Muscle layer of duodenum (tissue), 2 donors: Measurements from ENCODE around the gene TBC1D17.

Experiments
- H3K27ac ChIP-seq: one replicate; pipeline ENCODE4 v1.7.0; 2013; ENCODE audit warnings: mild to moderate bottlenecking, low read length
- H3K27me3 ChIP-seq: one replicate; pipeline ENCODE4 v1.7.0; 2013; ENCODE audit warnings: low read depth, mild to moderate bottlenecking, control low read depth, low read length
- H3K36me3 ChIP-seq, 2 donors: one replicate each; pipeline ENCODE4 v1.7.0; 2013; ENCODE audit warnings: low read length in 2 of 2, control low read depth in 1 of 2, mild to moderate bottlenecking in 1 of 2; ENCODE audit not compliant: insufficient read depth in 2 of 2, control insufficient read depth in 1 of 2
- H3K4me1 ChIP-seq, 2 donors: one replicate each; pipeline ENCODE4 v1.7.0; 2013; ENCODE audit warnings: low read length in 2 of 2, mild to moderate bottlenecking in 2 of 2, control low read depth in 1 of 2, moderate library complexity in 1 of 2; ENCODE audit not compliant: insufficient read depth in 2 of 2, control insufficient read depth in 1 of 2
- H3K4me3 ChIP-seq, 2 donors: one replicate each; pipeline ENCODE4 v1.7.0; 2013; ENCODE audit warnings: low read length in 2 of 2, low read depth in 1 of 2, mild to moderate bottlenecking in 1 of 2
- H3K9me3 ChIP-seq, 2 donors: one replicate each; pipeline ENCODE4 v1.7.0; 2013; ENCODE audit warnings: low read length in 2 of 2, control low read depth in 1 of 2, mild to moderate bottlenecking in 1 of 2; ENCODE audit not compliant: control insufficient read depth in 1 of 2
- donor health status: healthy.

The TBC1D17 gene

GRCh38 chr19:49863254-49863934, 14.1 kb upstream of the TBC1D17 start:
- Histone ChIP-seq H3K36me3 (peaks cover 18 to 46% of the 10 kb centered on the region in 2 donors), H3K4me3 (no peak overlapping the region), H3K4me1 (peaks cover 0 to 21% of the 10 kb centered on the region in 2 donors)

GRCh38 chr19:49863935-49864320, 13.6 kb upstream of the TBC1D17 start:
- Histone ChIP-seq H3K27me3 (no peaks in the 10 kb centered on the region), H3K4me3 (no peak overlapping the region), H3K36me3 (peaks cover 18 to 41% of the 10 kb centered on the region in 2 donors), H3K9me3 (no peaks in the 10 kb centered on the region), H3K27ac (no peak overlapping the region), H3K4me1 (peaks cover 0 to 22% of the 10 kb centered on the region in 2 donors)

More at GRCh38 chr19:49863254-49863934, 14.1 kb upstream of the TBC1D17 start:
- H3K27me3 ChIP-seq, result no peaks in the 10 kb centered on the region
- H3K9me3 ChIP-seq, result no peaks in the 10 kb centered on the region
- no peak overlapping the region for H3K27ac ChIP-seq

- no peaks in the 10 kb centered on the region for H3K9me3 ChIP-seq
- no peaks in the 10 kb centered on the region for H3K27me3 ChIP-seq
- H3K27ac ChIP-seq, result no peak overlapping the region
Measured at GRCh38 chr19:49864890-49865289, 12.6 kb upstream of the TBC1D17 start.

GRCh38 chr19:49866933-49867782, 10.3 kb upstream of the TBC1D17 start, which contains the start of gene PNKP:
TSS of gene PNKP (minus strand) at chr19:49867576. CDS start at chr19:49867204, 372 bp downstream.
- Histone ChIP-seq H3K4me1 (peaks cover 6 to 37% of the 10 kb centered on the region in 2 donors), H3K27ac (peak within 1 kb of the TSS; percentile 91), H3K27me3 (no peaks in the 10 kb centered on the region), H3K36me3 (peaks cover 13% of the 10 kb centered on the region in 2 donors), H3K4me3 (peak within 1 kb of the TSS; percentile 76 to 82), H3K9me3 (no peaks in the 10 kb centered on the region)

More at GRCh38 chr19:49864890-49865289, 12.6 kb upstream of the TBC1D17 start:
- no peak overlapping the region for H3K4me3 ChIP-seq
- H3K36me3 ChIP-seq, result peaks cover 18 to 34% of the 10 kb centered on the region in 2 donors
- peaks cover 0 to 26% of the 10 kb centered on the region in 2 donors for H3K4me1 ChIP-seq

GRCh38 chr19:49869009-49869483, 8.5 kb upstream of the TBC1D17 start:
- H3K36me3 ChIP-seq, result peaks cover 3 to 11% of the 10 kb centered on the region in 2 donors
- peaks cover 6 to 37% of the 10 kb centered on the region in 2 donors for H3K4me1 ChIP-seq
- peak overlapping the region; percentile 55 to 64 for H3K4me3 ChIP-seq

GRCh38 chr19:49869484-49870308, 7.8 kb upstream of the TBC1D17 start:
- peaks cover 0 to 9% of the 10 kb centered on the region in 2 donors for H3K36me3 ChIP-seq
- peak overlapping the region; percentile 75 for H3K27ac ChIP-seq
- H3K27me3 ChIP-seq, result no peaks in the 10 kb centered on the region
- H3K9me3 ChIP-seq, result no peaks in the 10 kb centered on the region
- H3K4me1 ChIP-seq, result peaks cover 6 to 41% of the 10 kb centered on the region in 2 donors
- H3K4me3 ChIP-seq, result peak overlapping the region; percentile 55 to 64

More at GRCh38 chr19:49869009-49869483, 8.5 kb upstream of the TBC1D17 start:
- H3K9me3 ChIP-seq, result no peaks in the 10 kb centered on the region
- no peaks in the 10 kb centered on the region for H3K27me3 ChIP-seq
- peak overlapping the region; percentile 77 for H3K27ac ChIP-seq

GRCh38 chr19:49870309-49870901, 7.1 kb upstream of the TBC1D17 start:
- no peaks in the 10 kb centered on the region for H3K9me3 ChIP-seq
- H3K27ac ChIP-seq, result peak overlapping the region; percentile 75
- H3K27me3 ChIP-seq, result no peaks in the 10 kb centered on the region
- peaks cover 0 to 5% of the 10 kb centered on the region in 2 donors for H3K36me3 ChIP-seq
- peaks cover 6 to 41% of the 10 kb centered on the region in 2 donors for H3K4me1 ChIP-seq
- H3K4me3 ChIP-seq, result peak overlapping the region; percentile 54 to 64

GRCh38 chr19:49871349-49871985, 6.0 kb upstream of the TBC1D17 start:
- H3K36me3 ChIP-seq, result peaks cover 3 to 5% of the 10 kb centered on the region in 2 donors
- no peaks in the 10 kb centered on the region for H3K9me3 ChIP-seq
- no peak overlapping the region for H3K27ac ChIP-seq
- no peaks in the 10 kb centered on the region for H3K27me3 ChIP-seq
- peaks cover 11 to 36% of the 10 kb centered on the region in 2 donors for H3K4me1 ChIP-seq
- H3K4me3 ChIP-seq, result no peak overlapping the region

- peaks cover 5 to 10% of the 10 kb centered on the region in 2 donors for H3K36me3 ChIP-seq
- no peak overlapping the region for H3K4me3 ChIP-seq
- H3K27me3 ChIP-seq, result no peaks in the 10 kb centered on the region
- peaks cover 11 to 32% of the 10 kb centered on the region in 2 donors for H3K4me1 ChIP-seq
- no peaks in the 10 kb centered on the region for H3K9me3 ChIP-seq
- no peak overlapping the region for H3K27ac ChIP-seq
Measured at GRCh38 chr19:49872245-49873128, 5.0 kb upstream of the TBC1D17 start.
